SIG-M5 treated with dmso at 0.1 percent for 504 hours (cell line): ENCODE data around the gene CEP44.
"Not testable (repeated sequence)": the region's sequence is repeated elsewhere in the genome, so short reads cannot be mapped to it uniquely, and the experiment has no call there.

Experiments used
- DNase-seq: peaks from one replicate; lab custom pipeline; 2025; ENCODE audit not compliant: unreplicated experiment; lab: John Stamatoyannopoulos, UW

CEP44 gene, protein sequence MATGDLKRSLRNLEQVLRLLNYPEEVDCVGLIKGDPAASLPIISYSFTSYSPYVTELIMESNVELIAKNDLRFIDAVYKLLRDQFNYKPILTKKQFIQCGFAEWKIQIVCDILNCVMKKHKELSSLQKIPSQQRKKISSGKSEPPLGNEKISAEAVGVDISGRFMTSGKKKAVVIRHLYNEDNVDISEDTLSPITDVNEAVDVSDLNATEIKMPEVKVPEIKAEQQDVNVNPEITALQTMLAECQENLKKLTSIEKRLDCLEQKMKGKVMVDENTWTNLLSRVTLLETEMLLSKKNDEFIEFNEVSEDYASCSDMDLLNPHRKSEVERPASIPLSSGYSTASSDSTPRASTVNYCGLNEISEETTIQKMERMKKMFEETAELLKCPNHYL

DNA sequence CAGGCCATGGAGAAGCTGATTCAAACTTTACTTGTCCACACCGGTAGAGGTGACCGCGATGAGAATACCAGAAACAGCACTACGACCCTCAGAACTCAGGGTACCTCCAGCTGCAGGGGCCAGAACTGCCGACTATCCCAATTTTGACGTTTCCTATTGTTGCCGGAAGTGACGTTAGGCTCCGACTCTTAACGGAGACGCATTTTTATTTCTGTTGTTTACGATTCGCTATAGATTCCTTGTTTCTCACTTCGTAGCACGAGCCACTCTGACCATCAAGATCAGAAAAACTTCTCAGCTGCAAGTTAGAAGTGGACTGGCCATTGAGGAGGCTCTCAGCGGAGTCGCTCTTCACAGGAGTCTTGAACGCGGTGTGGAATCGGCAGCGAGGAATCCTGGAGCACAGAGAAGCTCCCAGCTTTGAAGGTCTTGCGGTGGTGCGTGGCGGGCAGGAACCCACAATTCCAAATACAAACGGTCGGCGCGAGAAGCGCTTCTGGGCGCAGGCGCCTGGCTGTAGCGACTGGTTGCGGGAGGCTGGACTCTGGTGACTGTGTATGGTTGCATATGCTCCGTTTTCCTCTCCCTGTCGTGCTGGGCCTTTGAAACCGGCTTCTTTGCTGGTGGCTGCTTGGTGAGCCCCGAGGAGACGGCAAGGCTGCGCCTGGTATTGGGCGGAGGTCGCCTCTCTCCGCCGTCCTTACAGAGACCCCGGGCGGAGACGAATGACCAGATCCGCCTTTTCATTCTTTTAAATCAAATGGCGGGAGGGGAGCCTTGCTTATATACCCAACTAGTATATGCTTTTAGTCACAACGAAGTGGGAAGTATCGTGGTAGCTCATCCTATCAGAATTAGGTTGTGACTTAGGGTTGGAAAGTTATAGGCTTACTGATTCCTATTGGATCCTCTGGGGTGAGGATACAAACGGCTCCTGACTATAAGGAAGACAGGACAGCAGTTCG lies at the start of gene CEP44, which contains the start of gene FBXO8:
TSS of gene CEP44 (plus strand) at position 405 of the 965 bp plus-strand sequence. CDS start 15,211 bp downstream, outside the sequence.
TSS of gene FBXO8 (minus strand) at position 161 of the 965 bp plus-strand sequence. CDS start 20,575 bp downstream, outside the sequence.
- DNase-seq: peak; percentile 80

DNA sequence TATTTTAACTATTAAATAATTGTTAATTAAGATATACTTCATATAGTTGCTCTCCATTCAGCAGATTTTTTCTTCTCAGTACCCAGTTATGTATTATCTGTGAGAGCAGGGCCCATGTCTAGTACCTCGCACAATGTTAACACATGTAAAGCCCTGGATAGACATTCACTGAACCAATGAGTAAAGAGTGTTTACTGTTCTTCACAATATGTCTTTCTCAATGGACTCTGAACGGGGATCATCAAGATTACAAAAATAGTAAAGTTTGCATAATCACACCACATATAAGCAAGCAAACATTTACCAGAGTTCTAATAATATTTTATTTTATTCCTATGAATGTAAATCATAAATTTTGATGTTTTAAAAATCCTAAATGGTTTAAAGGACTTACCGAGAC lies 47.4 kb upstream of the CEP44 start:
- no peak for DNase-seq

DNA sequence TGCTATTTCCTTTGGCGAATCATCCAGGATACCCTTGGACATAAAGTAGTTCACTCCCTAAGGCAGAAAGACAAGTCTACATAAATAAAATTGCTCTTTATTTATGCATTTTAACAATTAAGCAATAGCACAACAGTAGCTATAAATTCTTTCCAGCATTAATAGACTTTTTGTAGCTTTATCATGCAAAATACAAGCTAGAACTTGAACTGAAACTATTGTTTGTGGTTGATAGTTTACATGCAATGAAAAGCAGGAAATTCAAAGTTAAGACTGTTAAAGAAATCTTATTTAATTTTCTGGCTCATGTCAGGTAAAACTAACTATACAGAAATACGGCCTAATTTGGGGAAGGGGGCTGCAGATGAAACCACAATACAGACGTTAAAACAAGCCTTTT lies 42.5 kb upstream of the CEP44 start:
- no peak for DNase-seq

DNA sequence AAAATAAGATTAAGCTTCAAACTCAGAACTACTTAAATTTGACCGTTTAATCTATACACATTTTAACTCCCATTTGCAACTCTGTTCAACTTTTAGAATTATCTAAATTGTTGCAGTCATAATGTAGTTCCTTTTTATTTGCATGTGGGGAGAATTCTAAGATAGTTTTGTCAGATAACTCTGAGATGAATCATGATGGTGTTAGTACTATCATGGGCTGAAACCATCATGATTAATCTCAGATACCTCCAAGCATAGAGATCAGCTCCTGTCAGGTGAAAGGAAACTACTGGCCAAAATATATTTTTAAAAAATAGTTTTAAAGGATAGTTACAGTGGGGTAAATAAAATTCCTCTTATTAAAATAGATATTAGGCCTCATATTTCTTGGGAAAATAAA lies 39.3 kb upstream of the CEP44 start:
- no peak for DNase-seq

DNA sequence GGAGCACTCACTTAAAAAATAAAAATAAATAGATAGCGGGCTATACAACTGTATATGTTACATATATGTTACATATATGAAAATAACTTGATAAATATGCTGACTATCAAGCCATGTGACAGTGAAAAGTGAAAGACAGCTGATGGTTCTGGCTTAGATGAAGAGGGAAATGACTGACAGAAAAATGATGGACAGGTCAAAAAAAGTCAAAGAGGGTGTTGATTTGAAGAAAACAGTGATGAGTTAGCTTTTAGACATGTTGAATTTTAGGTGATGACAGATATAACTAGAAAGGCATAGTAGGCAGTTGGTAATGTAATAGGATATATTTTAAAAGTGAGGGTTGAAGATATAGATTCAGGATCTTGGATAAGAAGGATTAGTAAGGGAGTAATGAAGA lies 38.0 kb upstream of the CEP44 start:
- DNase-seq: no peak

DNA sequence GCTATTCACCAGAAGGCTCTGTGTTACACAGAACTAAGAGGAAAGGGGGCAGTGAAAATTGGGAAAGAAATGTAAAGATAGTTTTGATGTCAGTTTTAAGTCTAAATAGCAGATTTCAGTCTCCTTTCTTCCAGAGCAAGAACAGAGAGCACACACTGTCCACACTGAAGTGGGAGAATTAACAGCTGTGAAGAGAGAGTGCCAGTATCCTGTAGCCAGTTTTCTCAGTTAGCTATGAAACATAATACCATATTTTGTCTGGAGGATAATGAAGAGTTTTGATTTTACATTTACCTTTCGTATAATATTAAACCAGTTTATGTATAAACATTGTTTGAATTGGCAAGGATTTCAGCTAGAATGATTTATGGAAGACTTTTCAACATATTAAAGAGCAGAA lies 35.3 kb upstream of the CEP44 start:
- DNase-seq: no peak

DNA sequence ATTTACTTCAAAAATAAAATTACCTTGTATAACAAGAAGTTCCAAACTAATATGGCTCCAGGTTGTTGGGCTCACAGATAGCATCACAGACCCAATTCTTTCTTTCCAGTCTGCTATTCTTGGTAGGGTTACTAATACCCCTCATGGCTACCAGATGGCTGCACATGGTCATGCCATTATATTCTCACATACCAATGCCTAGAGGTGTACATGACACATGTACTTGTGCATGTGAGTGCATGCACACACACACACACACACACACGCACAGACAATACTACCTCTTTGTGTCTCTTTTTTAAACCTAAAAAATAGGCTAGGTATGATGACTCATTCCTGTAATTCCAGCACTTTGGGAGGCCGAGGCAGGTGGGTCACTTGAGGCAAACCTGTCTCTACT lies 31.3 kb upstream of the CEP44 start:
- DNase-seq: no peak

DNA sequence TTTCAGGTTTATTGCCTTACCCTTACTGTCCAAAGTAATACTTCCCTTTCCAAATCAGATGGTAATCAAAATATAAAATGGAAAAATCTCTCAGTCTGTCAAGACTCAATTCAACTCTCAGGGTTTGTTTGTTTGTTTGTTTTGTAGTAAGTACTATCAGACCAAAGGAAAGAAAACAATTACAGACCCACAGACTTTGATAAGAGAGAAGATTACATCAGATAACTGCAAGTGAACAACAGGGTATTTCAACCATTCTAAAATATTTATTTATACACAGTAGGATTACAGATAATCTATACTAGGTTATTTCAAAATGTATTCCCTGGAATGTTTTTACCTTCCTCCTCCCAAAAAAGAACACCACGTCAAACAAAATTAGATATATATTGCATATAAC lies 29.1 kb upstream of the CEP44 start:
- no peak for DNase-seq

DNA sequence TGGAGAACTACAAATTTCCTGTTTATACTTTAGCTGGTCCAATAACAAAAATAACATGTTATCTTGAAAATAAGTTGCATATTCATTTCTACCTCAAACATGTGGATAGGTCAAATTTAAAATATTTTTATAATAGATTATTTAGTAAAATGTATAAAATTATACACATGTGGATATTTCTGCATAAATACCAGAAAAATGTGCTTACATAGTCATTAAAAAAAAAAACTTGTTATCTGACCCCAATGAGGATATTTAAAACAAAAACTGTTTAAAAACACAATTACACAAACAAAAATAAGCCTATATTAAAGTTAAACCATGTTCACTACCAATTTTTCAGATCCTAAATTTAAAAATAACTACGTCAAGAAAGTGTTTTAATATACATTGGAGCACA lies 28.3 kb upstream of the CEP44 start:
- no peak for DNase-seq

DNA sequence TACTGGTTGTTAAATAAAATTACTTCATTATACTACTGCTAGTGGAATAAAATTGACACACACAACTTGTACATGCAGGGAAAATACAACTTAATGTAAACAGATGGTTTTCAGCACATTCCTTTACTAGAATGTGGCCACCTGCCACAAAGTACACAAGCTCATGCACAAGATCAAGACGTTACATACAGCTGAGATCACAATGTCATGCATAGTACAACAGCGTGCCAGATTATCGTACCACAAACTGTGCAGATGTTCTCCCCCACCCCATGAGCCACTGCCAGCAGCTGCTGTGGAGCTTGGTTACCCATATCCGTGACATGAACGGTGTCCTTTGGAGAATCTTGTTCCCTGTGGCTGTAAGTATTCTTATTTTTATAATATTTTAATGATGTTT lies 27.9 kb upstream of the CEP44 start:
- no peak for DNase-seq

DNA sequence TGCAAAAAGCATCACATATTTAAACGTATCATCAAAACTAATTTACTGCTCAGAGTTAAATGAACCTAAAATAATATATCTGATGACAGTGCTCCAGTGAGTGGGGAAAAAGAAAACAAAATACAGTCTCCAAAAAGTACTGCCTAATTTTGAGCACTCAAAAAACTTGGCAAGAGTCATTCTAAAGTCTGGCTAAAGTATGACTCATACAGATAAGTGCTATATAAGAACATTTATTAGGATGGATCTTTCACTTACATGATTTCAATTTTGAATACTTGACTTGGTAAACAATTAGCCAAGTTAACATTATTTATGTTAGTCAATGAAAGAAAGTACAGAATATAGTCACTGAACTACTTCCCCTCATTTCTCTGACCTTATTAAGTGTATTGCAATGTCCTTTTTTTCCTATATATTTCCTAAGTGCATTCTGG lies 27.4 kb upstream of the CEP44 start:
- no peak for DNase-seq

DNA sequence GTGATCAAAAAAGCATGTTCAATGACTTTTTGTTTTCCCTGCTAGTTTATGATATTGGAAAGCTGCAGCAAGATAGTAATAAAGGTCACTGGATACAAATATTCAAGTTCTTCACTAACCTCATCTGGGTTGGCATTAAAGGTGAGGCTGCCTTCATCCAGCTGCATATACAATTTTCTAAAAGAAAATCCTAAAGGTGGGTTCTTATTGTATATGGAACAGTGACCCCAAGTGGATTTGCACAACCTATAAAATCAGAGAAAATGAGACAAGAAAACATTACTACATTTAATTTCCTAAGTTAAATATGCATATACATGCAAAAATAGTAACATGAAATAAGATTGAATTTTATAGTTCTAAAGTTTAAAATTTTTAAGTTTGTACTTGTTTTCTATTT lies 24.1 kb upstream of the CEP44 start:
- no peak for DNase-seq

DNA sequence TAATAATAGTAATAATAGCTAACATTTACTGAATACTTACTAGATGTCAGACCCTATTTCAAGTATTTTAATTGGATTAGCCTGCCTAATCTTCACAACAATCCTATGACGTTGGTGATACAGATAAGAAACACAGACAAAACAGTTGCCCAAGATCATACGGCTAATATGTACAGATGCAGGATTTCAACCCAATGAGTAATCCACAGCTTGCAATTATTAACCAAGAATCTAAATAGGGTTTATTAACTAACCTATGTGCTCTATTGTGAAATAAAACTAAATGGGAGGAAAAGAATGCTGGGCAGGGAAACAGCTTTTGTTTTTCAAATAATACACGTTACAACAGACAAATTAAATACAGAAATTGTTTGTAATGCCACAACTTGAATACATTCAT lies 23.6 kb upstream of the CEP44 start:
- DNase-seq: no peak

DNA sequence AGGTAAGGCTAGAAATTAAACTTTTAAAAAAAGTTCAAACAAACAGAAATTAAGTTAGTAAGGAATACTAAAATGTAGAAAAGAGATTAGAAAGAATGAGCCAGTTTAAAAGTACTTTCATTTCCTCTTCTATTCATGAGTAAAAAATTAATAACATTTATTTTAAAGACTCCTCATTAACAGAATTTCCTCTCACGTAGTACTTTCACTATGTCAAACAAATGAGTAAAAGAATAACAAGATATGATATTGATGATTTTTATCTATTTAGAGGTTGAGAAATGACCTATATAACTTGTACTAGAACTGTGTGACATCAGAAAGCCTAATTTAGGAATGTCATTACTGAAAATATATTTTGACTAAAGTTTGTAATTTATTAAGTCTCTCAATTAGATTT lies 22.3 kb upstream of the CEP44 start:
- not testable (repeated sequence) for DNase-seq

DNA sequence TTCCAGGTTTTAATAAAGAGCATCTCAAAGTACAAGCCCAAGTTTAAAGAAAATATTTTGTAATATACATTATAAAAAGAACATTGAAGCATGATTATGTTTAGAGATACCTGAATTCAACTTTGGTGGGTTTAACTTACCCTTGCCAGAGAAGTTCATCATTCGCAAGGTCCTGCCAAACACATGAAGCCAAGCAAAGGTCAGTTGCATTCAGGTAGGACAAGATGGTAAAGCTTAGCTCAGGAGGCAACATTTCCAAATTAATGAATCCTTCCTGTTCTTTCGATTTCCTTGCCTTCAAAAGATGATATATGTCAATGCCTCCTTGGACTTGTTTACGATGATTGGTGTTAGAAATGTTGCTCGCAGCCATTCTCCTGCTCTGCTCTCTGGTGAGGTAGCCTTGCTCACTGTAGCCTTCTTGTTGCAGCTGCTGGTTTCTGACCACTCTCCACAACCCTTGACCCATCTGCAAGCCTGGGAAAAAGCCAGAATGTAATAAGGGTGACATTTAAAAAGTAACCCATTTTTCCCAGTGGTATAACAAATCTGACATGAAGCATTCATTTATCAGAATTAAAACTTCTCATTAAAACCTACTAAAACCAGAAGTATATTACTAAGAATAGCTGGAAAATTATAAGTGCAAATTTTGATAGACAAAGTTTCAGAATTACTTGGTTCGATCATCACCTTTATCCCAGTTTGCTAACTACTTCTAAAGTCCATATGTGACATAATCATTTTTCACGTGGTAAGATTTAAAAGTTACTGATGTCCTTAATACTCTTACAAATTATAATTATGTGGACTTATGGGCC lies 20.9 kb upstream of the CEP44 start:
- DNase-seq: no peak

DNA sequence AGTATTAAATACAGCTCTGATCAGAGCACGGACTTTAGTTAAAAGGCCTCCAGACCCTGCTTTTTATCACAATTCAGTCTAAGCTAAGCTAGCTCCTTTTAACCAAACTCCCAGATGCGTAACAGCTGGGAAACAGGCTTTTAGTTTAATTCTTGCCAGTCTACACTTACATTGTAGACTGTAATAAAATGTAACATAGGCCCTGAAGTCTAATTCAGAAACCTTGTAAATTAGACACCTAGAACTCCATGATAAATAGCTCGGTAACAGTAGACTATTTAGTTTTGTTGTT lies 20.3 kb upstream of the CEP44 start:
- no peak for DNase-seq

DNA sequence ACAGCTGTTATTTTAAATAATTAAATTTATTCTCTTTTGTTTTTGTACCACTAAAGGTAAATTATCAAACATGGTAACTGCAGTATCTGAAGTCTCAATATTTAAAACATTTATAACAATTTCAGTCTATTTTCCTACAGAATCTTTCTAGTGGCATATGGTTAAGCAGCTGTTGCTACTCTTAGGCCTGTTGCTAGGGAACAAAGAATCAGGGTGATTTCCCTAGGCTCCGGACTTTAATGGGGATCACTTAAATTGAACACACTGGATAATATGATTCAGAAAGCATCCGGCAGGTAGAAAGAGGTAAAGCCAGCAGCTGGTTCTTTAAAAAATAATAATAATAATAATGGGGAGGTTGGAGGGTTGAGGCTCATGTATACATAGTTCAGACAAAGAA lies 17.8 kb upstream of the CEP44 start:
- no peak for DNase-seq

DNA sequence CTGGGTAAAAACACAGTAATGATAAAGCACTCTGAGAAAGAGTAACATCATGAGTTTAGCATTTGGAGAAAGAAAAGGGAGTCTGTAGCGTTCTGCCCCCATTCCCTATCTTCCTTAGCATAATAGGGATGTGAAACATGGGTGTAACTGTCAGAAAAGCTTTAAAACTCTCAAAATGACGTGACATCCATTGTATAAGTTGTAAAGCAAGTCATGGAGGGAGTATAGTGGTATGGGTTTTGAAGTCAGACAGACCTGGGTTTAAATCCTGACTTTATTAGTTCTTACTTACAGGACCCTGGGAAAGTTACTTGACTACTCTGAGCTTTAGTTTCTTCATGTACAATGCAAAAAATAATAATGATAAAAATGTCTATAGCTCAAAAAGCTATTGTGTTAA lies 17.3 kb upstream of the CEP44 start:
- DNase-seq: no peak

DNA sequence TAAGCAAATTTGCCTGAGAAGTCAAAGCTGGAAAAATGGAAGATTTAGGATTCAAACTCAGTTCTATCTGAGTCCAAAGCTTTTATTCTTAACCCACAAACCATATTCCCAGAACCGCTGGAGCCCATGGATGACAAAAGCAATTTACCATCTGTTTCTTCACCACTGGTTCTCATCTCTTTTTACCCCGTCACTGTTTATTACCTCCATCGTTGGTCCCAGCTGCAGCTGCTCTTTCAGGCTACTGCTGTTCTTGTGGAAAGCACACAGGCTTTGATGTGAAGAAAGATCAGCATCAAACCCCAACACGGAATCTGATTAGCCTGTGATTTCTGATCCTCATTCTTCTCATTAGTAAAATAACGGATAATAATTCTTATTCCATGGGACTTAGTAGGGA lies 9.8 kb upstream of the CEP44 start:
- no peak for DNase-seq

DNA sequence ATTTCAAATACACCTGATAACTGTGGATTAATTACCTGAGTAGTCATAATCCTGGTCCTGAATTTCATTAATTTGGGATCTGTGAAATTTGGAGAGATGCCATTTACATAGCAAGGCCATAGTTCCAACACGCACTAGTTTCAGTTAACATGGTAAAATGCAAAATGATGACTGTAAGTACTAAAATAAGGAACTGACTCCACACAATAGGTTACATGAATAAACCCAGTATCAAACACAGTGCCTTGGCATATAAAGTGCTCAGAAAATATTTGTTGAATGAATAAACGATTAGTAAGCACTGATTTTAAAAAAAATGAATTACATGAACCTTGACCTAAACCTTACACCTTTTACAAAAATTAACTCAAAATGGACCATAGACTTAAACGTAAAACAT lies 9.3 kb upstream of the CEP44 start:
- no peak for DNase-seq

DNA sequence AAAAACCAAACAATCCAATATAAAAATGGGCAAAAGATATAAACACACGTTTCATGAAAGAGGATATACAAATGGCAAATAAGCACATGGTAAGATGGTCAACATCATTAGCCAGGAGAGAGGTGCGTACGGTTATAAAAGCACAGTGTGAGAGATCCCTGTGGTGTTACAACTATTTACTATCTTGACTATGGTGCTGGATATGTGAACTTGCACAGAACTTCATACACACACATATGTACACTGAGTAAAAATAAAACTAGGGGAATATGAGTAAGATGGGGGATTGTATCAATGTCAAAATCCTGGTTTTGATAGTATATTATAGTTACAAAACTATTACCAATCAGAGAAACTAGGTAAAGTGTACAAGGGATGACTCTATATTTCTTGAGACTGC lies 8.6 kb upstream of the CEP44 start:
- DNase-seq: no peak
